ENCODE results near the gene CAGE1. TPM values are rescaled to one million over a fixed set of nuclear protein-coding genes. Genes with fewer than 3 reads are reported as not detected.

CAGE1 gene
- total RNA-seq, 2 donors from 2014 or later = 0.26 TPM; not detected in 1

DNA sequence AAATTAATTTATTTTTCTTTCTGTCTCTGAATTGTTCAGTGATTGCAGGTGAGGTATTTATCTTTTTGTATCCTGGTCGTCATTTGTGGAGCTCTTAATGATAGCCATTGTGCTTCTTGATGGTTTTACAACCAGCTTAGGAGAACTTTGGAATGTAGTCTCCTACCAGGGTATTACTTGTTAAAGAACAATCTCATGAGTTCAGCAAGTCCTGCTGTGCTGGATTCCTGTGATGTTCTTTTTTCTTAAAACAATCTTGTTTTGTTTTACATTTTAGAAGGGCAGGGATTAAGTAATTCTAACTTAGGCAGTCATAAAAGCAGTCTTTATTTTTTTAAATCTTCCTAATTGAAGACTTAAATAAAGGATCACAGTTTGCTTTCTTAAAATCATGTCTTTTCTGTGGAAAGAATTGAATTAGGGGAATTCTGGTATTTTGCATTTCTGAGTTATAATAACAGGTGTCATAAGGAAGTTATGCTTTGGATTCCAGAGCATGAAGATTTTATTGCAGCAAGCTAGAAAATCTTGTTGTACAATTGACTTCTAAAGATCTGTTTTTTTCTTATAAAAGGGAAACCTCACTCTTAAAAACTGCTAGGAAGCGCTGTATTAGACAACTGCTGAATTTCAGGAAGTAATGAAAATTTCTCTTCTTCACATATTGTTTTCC is 23.7 kb upstream of the CAGE1 start:
- 70 to 72% methylated on average over 2 of the region's 2 CpGs for whole genome bisulfite sequencing, 2 donors
- Histone ChIP-seq H3K36me3 (replicated peaks in 1 of 2; ENCODE audit: insufficient read depth in 1 of 2, low read depth in 2 of 2) (peaks cover 0 to 31% of the 10 kb centered on the region in 2 donors), H3K9me3 (no peaks in the 10 kb centered on the region), H3K27ac (peak overlapping the region in 2 of 4 donors; percentile 13 to 14), H3K4me3 (no peak overlapping the region), H3K27me3 (no peaks in the 10 kb centered on the region), H3K4me1 (no peaks in the 10 kb centered on the region)
- TF ChIP-seq CTCF (IDR thresholded peaks at IDR 0.05) (no peak), POLR2A (IDR thresholded peaks at IDR 0.05) (no peak)
- ATAC-seq = no peak
- intact Hi-C loops (cut with DNase I) = loop anchor here (10.0 kb wide), 1 partner anchor 162 kb away; no protein-coding TSS in a partner anchor
- DNase-seq = no peak

- no peak overlapping the region for H3K27ac ChIP-seq
- no peaks in the 10 kb centered on the region for H3K4me1 ChIP-seq
- 90 to 93% methylated on average over 2 of the region's 2 CpGs for WGBS, 2 donors
- intact Hi-C loops (cut with DNase I) = loop anchor here (10.0 kb wide), 1 partner anchor 163 kb away; no protein-coding TSS in a partner anchor
- H3K4me3 ChIP-seq = no peak overlapping the region
- TF ChIP-seq POLR2A (IDR thresholded peaks at IDR 0.05) (no peak), CTCF (IDR thresholded peaks at IDR 0.05) (no peak)
- no peaks in the 10 kb centered on the region for H3K27me3 ChIP-seq
- no peak for ATAC-seq
- no peaks in the 10 kb centered on the region for H3K9me3 ChIP-seq
- no peak for DNase-seq
- peaks cover 0 to 33% of the 10 kb centered on the region in 2 donors for H3K36me3 ChIP-seq (replicated peaks in 1 of 2; ENCODE audit: insufficient read depth in 1 of 2, low read depth in 2 of 2)
Observed at GRCh38 chr6:7411328-7411727, 21.8 kb upstream of the CAGE1 start.

- TF ChIP-seq CTCF (IDR thresholded peaks at IDR 0.05) (no peak), POLR2A (IDR thresholded peaks at IDR 0.05) (no peak)
- Histone ChIP-seq H3K4me1 (no peaks in the 10 kb centered on the region), H3K9me3 (no peaks in the 10 kb centered on the region), H3K4me3 (no peak overlapping the region), H3K27ac (no peak overlapping the region), H3K27me3 (no peaks in the 10 kb centered on the region), H3K36me3 (replicated peaks in 1 of 2; ENCODE audit: insufficient read depth in 1 of 2, low read depth in 2 of 2) (peaks cover 0 to 30% of the 10 kb centered on the region in 2 donors)
- ATAC-seq = no peak
- intact Hi-C loops (cut with DNase I) = loop anchor here (10.0 kb wide), 1 partner anchor 164 kb away; no protein-coding TSS in a partner anchor
- no peak for DNase-seq
- 93 to 96% methylated on average over 4 of the region's 4 CpGs for WGBS, 2 donors
Observed at GRCh38 chr6:7410851-7411250, 21.3 kb upstream of the CAGE1 start.

GRCh38 chr6:7409740-7410139 is 20.2 kb upstream of the CAGE1 start:
- TF ChIP-seq CTCF (IDR thresholded peaks at IDR 0.05) (no peak), POLR2A (IDR thresholded peaks at IDR 0.05) (no peak)
- 85 to 92% methylated on average over 6 of the region's 6 CpGs for WGBS, 2 donors
- DNase-seq = no peak
- H3K4me3 ChIP-seq = no peak overlapping the region
- no peaks in the 10 kb centered on the region for H3K9me3 ChIP-seq
- ATAC-seq = no peak
- H3K36me3 ChIP-seq (replicated peaks in 1 of 2; ENCODE audit: insufficient read depth in 1 of 2, low read depth in 2 of 2) = peaks cover 0 to 28% of the 10 kb centered on the region in 2 donors
- H3K27ac ChIP-seq = no peak overlapping the region
- intact Hi-C loops (cut with DNase I) = loop anchor here (10.0 kb wide), 1 partner anchor 165 kb away; no protein-coding TSS in a partner anchor
- H3K27me3 ChIP-seq = no peaks in the 10 kb centered on the region
- H3K4me1 ChIP-seq = no peaks in the 10 kb centered on the region

- ATAC-seq (no peak), DNase-seq (no peak)
- TF ChIP-seq CTCF (IDR thresholded peaks at IDR 0.05) (no peak), POLR2A (IDR thresholded peaks at IDR 0.05) (no peak)
- no peak overlapping the region for H3K27ac ChIP-seq
- no peaks in the 10 kb centered on the region for H3K9me3 ChIP-seq
- peaks cover 4 to 51% of the 10 kb centered on the region in 2 donors for H3K36me3 ChIP-seq (replicated peaks in 1 of 2; ENCODE audit: insufficient read depth in 1 of 2, low read depth in 2 of 2)
- H3K27me3 ChIP-seq = no peaks in the 10 kb centered on the region
- no peaks in the 10 kb centered on the region for H3K4me1 ChIP-seq
- WGBS, 2 donors = 91 to 92% methylated on average over 9 of the region's 9 CpGs
- no peak overlapping the region for H3K4me3 ChIP-seq
- intact Hi-C loops (cut with DNase I) = no loop called here
Observed at GRCh38 chr6:7406743-7407142, 17.2 kb upstream of the CAGE1 start.

Data from body of pancreas (tissue), 4 donors.